ENCODE measurements around the gene PDXK.
"Not testable (repeated sequence)": the region's sequence is repeated elsewhere in the genome, so short reads cannot be mapped to it uniquely, and the experiment has no call there.

DNA sequence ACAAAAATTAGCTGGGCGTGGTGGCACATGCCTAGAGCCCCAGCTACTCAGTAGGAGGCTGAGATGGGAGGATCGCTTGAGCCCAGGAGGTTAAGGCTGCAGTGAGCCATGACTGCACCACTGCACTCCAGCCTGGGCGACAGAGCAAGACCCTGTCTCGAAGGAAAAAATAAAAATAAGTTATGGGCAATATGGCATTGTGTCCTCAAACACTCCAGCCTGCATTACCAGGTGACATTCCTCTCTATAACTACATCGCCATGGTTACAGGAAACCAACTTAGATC, 19.5 kb upstream of the PDXK start:
- TF ChIP-seq, protein P1, sequence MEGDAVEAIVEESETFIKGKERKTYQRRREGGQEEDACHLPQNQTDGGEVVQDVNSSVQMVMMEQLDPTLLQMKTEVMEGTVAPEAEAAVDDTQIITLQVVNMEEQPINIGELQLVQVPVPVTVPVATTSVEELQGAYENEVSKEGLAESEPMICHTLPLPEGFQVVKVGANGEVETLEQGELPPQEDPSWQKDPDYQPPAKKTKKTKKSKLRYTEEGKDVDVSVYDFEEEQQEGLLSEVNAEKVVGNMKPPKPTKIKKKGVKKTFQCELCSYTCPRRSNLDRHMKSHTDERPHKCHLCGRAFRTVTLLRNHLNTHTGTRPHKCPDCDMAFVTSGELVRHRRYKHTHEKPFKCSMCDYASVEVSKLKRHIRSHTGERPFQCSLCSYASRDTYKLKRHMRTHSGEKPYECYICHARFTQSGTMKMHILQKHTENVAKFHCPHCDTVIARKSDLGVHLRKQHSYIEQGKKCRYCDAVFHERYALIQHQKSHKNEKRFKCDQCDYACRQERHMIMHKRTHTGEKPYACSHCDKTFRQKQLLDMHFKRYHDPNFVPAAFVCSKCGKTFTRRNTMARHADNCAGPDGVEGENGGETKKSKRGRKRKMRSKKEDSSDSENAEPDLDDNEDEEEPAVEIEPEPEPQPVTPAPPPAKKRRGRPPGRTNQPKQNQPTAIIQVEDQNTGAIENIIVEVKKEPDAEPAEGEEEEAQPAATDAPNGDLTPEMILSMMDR (IDR thresholded peaks at IDR 0.05) = not testable (repeated sequence)
- not testable (repeated sequence) for TF ChIP-seq POLR2AphosphoS5 (IDR thresholded peaks at IDR 0.05)
